GM19328 (cell line): ENCODE measurements around the gene TMEM89.
A peak's percentile ranks its signal among the peaks of the same experiment; 100 is the strongest.

Experiments
- ATAC-seq: cut with Tn5 transposase; IDR thresholded peaks from one replicate; pipeline ENCODE4 v1.9.1; 2021; ENCODE audit warnings: mild to moderate bottlenecking, moderate library complexity; ENCODE audit not compliant: unreplicated experiment

Gene TMEM89

DNA sequence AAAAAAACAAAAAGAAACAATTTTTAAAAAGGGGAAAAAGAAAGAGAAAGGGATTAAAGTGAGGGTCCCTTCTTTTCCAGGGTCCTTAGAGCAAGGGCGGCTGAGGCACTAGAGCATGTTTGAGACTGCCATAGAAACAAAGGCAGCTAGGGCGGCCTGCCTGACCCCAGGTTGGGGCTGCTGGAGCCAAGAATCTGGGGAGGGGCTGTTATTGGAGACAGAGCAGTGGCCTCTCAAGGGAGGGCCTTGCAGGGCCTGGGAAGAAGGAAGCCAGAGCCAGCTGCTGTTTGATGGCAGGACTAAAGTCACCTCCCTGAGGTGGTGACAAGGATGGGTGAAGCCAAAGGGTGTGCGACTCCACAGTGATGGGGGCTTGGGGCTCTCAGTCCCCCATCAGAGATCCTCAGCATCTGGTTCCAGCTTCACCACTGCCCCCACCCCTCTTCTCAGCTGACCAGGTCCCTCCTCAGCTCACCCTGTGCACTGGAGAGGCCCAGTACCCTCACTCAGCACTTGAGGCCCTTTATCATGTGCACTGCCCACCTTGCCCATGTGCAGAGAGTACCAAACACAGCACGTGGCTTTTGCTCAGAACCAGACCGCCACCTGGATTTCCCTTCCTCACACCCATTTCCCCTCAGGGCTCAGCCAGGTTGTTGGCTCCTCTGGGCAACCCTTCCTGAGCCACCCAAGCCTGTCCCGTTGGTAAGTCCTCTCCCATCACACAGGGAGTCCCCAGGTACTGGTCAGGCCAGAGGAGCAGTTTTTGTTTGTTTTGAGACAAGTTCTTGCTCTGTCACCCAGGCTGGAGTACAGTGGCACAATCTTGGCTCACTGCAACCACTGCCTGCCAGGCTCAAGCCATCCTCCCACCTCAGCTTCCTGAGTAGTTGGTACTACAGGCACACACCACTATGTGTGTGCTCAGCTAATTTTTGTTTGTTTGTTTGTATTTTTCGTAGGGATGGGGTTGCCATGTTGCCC lies 1.7 kb downstream of the TMEM89 start:
- ATAC-seq, result no peak

DNA sequence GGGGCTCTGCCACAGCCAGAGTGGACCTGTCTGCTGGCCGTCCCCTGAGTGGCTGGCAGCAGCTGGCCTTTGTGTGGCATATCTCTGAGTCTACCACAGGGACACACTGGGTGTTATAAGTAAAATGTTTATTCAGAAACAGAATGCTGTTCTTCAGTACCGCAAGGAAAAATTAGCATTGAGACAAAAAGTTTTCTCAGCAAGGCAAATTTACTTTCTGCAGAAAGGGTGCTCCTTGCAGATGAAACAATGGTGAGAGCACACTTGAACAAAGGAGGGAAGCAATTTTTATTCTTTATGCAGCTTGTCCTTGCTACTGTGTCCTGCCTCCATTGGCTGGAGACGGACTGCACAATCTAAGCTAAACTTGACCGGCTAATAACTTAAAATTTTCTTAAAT lies 4.0 kb downstream of the TMEM89 start:
- ATAC-seq, result no peak

DNA sequence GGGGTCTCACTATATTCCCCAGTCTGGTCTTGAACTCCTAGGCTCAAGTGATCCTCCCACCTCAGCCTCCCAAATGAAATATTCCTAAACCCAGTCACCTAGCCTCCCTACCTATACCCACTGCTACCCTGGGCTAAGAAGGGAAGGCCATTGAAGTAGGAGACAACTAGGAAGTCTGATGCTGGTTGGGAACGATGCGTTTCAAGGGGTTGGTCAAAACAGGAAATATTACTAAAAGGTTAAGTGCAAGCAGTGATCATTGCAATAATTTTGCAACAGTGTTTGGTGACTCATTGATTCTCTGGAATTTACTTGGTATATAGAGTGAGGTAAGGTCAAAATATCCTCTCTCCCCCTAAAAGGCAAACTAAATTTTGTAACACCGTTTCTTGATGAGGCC lies 7.5 kb downstream of the TMEM89 start:
- ATAC-seq, result no peak

DNA sequence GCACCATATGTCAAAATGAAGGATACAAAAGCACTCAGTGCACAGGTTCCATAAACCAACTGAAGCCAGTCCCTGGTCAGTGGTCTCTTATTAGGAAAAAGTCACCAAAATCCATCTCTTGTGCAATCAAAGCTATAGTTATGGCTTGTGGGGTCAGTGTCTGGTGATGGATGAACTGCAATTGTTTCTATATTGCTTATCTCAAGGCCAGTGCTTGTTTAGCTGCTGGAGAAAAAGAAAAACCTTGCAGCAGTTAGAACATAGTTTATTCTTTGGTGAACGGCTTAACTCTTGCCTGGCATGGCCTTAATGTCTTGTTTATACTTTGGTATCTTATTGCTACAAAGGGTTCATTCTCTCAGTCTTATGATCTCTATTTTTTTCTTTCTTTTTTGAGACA lies 9.3 kb downstream of the TMEM89 start:
- no peak for ATAC-seq

DNA sequence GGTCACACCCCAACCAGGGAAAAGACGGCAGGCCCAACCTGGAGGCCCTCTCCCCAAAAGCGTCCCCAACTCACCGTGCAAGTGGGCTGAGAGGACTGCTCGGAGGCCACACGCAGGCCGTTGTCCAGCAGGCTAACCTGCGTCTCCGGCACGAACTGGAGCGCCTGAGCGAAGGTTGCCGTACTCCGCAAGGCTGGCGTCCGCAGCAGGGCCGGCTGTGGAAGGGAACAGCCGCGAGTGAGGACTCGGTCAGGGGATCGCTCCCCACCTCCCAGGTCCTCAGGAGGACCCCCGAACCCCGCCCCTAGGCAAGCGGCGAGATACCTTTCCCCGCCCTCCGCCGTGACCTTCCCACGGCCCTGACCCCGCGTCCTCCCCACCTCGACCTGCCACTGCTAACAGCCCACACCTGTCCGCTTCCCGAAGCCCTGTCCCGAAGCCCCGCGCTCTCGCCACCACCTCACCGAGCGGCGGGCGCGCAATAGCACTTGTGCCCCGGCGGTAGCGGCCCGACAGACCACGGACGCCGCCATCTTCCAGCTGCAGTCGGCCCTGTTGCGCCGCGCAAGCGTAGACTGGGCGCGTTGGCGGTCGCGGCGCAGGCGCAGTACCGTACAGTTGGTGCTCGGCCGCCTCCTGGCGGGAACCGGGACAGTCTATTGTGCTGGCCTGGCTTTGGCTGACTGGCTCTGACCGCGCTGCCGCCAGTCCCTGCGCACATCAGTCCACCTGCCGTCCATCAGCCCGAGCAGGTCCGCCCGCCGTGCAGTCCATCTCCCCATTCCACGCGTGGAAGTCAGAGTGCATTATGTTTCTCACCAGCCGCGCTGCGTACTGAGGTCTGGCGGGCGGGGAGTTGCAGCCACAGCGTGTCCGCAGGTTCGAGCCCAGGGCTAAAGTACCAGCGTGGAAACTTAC lies 12.2 kb downstream of the TMEM89 start, which contains the start of gene UQCRC1:
TSS of gene UQCRC1 (minus strand) at position 559 of the 918 bp plus-strand sequence. CDS start at position 533, 26 bp downstream.
- peak; percentile 96 for ATAC-seq

DNA sequence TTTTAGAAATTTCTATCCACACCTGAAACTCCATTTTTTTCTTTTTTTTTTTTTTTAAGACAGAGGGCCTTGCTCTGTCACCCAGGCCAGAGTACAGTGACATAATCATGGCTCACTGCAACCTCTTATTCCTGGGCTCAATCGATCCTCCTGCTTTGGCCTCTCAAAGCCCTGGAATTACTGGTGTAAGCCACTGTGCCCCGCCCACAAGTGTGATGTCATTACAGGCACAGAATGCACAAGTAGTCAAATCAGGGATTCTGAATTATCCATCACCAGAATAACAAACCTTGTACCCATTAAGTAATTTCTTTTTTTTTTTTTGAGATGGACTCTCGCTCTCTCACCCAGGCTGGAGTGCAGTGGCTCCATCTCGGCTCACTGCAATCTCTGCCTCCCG lies 14.1 kb downstream of the TMEM89 start:
- no peak for ATAC-seq

DNA sequence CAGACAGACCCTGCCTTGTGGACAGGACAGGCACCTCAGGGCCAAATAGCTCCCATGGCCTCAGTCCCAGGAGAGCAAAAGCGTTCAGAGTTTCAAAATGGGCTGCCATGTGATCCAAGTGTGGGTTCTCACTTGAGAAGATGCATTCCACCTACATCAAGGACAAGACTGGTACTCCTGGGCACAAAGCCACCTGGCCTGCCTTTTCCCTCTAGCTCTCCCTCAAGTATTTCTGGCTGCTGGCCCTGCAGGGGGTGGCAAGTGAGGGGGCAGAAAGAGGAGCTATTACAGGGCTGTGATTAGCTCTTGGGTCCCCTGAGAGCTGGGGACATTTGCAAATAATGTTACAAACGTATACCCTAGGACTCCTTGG lies 20.0 kb downstream of the TMEM89 start:
- ATAC-seq, result no peak

DNA sequence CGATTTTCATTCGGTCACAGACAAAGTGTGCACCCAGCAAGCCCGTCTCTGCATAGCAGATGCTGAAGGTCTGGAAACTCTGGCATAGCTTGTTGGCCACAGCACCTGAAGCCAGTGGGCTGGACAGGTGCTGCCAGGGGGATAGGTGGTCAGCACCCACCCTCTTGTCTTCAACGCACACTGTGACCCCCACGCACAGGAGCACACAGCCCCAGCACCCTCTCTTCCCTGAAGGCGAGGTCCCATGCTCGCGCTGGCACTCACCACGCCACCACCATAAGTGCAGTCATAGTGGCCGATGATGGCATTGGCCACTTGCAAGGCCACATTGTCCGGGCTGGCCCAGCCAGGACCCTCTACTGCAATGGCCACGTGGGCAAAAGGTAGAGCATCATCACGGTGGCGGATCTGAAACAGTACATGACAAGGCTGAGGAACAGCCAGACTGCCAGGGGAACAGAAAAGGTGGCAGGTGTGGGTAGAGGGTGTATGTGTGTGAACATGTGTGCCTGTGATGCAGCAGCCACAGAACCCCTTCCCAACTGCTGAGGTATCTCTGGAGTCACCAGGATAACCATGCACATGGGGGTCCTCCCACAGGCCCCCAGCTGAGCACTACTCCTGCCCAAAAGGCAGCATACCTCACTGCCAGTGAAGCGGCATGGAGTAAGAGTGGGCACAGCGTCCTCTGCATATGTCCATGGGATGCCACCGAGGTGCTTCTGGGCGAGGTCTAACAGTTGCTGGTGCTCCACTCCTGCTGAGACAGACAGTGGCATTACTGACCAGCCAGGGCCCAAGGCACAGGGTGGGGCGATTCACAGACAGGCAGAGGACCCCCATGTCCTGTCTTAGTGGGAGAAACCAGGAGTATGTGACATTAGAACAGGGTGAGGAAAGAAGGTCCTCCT lies 20.6 kb downstream of the TMEM89 start:
- ATAC-seq, result no peak

DNA sequence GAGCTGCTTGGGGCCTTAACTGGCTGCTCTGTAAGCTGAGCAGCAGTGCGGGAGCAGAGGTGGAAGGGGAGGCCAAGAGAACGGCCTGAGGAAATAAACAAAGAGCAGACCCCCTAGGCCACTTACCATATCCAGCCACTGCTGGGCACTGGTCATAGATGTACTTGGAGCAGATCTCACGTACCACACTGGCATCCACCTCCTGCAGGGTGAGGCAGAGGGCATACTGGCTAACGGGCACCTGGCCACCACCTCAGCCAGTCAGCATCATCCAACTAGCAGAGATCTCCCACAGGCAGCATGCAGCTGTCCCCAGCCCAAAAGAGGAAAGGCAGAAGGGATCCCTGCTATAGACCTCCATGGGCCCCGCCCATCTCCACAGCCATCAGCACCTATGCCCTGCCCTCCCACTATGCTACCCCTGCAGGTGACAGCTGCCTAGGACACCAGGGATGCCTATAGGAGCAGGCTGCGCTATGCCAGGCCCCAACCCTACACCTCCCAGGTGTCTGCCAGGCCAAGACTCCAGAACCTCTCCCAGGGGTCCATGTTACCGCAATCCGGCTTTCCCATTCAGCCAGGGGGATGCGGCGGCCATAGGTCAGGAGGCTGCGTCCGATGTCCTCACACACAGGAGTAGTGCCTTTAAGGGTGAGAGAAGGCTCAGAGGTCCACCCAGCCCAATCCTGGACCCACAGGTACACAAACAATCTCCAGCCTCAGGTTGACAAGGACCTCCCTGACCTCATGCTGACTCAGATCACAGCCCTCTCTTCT lies 21.9 kb downstream of the TMEM89 start:
- ATAC-seq, result no peak

DNA sequence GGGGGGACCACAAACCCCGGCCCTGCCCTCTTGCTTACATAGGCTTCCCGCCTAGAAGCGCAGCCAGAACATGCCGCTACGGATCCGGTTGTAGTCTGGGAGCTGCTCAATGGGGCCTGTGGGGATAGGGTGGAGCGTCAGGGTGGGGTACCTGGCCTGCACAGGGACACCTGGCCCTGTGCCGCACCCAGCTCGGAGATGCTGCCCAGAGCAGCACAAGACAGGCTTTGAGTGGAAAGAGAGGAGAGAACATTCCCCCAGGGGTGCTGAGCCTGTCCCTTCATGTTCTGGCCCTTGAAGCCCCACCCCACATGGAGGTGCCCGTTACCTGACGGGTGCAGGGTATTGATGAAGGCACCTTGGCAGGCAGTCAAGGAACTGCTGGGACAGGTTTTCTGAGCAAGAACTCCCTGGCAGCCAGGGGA lies 22.5 kb downstream of the TMEM89 start:
- ATAC-seq, result no peak

DNA sequence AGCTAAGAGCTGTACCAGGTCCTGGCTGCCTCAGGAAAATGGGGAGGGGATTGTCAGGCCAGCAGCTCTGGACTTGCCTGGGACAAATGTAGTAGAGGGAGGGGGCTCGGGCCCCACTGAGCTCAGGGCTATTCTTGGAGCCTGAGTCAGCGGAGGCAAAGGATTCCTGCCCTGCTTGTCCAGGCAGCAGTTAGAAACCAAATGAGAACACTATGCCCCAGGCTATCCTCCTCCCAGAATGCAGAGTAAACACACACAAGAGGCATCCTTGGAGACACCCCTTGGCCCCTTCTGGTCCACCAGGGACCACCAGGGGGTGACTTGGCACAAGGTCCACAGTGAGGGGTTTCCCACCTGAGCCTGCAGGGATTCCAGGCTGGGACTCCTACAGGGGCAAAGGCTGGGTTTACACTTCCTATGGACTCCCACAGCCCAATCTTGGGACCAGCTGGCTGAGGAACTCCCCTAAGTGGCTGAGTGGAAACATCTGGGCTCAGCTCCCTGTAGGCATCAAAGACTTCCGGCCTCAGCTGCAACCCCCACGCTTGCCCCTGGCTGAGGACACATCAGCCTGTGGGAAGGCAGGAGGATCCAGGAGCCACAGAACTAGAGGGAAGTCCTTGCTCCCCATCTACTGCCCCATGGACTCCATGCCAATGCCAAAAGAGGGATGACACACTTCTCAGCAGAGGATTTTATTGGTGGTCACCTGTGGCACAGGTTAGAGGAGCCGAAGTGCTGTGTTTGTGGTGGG lies 23.1 kb downstream of the TMEM89 start:
- no peak for ATAC-seq

DNA sequence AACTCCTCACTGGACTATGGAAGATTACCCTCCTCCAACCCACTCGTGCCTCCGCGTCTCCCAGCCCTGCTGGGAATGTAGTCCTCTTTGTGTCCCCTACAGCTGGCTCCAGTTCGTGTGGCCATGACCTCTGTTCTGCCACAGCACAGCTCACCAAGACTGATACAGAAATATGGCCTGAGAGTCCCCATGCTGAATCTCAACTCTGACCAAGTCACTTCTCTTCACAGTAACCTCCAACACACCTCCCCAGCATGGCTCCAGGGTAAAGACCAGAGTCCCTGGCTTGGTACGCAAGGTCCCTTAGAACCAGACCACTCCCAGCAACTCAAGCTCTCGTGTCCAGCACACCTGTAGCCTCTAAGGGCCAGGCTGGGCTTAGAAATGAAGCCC lies 24.2 kb downstream of the TMEM89 start:
- ATAC-seq, result no peak

DNA sequence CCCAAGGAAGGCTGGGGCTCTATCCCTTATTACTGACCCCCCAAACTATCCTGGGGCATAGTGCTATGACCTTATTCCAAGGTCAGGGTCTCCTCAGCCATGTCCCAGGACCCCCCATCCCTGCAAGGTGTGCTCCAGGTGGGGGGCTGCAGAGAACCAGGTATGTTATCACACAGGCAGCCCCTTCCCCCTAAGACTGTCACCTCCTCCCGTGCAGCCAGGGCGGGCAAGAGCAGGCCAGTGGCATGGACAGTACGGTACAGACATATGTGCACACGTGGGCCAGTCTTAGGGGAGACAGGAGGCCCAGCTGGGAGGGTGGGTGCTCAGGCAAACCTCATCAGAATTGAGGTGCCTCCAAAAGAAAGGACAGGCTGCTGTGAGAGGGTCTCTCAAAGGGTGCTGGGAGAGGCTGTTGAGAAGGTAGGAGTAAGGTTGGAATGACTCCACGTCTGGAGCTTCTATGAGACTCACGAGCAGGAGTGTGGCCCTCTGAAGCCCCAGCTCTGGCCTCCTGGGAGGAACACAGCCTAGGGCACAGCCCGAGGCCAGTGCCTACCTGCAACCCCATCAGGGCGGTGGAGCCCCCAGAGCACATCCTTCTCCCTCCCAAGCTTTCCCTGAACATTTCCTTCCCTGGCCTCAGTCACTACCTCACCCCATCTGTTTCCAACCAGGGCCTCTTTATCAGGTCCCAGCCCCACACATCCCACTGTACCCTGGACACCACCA lies 24.7 kb downstream of the TMEM89 start:
- no peak for ATAC-seq

DNA sequence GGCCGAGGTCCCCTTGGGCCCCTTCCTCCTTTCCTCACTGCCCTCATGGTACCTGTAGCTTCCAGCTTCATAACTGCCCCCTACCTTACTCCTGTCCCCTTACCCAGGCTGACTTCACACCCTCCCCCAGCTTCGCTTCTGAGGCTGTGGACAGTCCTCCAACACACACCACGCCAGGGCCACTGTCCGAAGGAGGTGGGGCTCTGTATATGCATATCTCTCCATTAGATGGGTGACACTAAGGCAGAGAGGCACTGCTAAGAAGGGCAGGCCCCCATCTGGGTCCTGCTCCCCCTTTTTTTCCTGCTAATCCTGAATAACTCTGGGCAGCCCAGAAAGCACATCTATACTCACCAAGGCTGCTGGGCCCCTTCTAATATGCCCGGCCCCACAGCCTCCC lies 25.4 kb downstream of the TMEM89 start:
- no peak for ATAC-seq

DNA sequence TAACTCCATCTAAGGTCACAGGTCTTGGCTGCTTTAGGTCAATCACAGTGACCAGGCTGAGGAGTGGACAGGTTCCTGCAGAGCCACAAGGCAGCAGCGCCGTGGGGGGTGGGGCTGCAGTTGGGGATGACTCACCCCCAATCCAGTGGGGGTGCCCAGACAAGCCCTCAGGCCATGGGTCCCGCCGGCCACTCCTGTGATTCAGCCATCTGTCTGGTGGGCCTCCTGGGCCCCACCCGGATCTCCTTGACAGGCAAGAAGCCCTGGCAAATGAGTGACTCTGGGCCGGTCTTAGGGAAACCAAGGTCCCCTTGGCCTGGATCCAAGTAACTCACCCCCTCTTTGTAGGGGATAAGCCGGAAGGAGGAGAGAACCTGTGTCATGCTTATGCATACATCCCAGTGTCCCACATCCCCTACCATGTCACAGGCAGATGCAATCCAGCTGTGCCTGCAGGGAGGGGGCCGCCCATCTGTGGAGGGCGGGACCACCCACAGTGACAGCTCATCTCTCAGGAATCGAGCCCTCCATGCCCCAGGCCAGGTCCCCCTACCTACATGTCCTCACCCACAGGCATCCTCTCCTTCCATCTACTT lies 25.9 kb downstream of the TMEM89 start:
- no peak for ATAC-seq

DNA sequence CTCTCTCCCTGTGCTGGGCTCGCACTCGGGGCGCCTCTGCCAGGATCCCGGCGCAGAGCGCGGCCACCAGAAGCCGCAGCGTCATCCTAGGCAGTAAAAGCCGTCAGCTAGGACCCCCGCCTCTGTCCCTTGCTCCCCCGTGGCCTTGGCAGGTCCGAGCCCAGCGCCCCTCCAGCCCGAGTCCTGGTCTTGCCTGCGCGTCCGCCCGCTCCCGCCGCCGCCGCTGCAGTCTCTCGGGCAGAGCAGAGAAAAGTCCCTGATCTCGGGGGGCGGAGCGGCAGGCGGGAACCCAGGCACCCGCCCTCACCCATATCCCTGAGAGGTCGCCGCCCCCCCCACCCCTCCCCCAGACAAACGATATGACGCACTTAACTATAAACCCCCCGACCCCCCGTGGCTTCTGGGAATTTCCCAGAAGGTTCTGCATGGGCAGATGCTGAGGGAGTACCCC lies 26.5 kb downstream of the TMEM89 start, which contains the start of gene COL7A1:
TSS of gene COL7A1 (minus strand) at position 255 of the 451 bp plus-strand sequence. CDS start at position 85, 170 bp downstream.
- no peak for ATAC-seq

DNA sequence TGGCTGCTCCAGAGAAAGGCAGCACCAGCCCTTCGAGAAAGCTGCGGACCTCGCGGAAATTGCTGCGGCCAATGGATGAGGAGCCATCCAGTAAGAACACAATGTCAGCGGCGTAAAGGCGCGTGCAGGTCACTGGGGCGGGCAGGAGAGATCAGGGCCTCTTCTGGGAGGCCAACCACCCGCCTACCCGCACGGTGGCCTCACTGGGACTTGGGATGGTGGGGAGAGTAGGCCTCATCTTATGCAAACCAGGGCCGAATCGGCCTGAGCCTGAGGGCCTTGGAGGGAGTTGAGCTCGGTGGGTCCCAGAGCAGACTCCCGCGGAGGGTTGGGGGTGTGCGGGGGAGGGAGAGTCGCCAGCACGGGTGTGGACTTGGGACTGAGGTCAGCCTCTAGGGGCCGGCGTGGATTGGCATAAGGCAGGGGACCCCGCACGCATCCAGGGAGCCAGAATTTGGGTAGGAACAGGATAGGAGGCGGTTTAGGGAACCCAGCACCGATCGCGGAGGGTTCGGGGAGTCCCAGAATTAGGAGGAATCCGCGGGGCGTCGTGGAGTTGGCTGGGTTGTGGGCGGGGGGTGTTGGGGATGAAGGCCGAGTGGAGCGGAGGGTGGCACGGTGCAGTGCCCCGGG lies 27.0 kb downstream of the TMEM89 start:
- no peak for ATAC-seq
